ENCODE data around the gene NOSIP.

Gene NOSIP

DNA sequence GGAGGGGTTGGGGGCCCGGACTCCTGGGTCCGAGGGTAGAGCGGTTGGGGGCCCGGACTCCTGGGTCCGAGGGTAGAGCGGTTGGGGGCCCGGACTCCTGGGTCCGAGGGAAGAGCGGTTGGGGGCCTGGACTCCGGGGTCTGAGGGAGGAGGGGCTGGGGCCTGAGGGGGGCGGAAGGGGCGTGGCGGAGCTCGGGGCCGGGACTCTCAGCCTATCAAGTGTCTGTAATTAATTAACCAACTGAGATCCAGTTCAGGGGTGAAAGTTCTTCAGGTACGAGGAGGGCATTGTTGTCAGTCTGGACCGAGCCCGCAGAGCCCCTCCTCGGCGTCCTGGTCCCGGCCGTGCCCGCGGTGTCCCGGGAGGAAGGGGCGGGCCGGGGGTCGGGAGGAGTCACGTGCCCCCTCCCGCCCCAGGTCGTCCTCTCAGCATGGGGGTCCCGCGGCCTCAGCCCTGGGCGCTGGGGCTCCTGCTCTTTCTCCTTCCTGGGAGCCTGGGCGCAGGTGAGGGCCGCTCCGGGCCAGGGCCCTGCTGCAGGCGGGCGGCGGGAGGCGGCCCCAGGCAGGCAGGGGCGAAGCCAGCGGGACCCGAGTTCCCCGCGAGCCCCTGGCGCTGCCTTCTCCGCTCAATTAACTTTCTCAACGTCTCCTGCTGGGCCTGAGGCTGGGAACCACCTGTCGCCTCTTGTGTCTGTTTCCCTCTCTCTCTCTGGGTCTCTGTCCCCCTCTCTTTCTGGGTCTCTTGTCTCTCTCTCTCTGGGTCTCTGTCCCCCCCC is 67.2 kb downstream of the NOSIP start:
- H3K4me1 ChIP-seq (ENCODE audit: control insufficient read depth in 1 of 2, insufficient read depth in 1 of 2, low read depth in 1 of 2, low read length in 1 of 2): peaks cover 57 to 59% of the 10 kb centered on the region in 2 experiments
- H3K36me3 ChIP-seq: peaks cover 39% of the 10 kb centered on the region
- H3K27ac ChIP-seq: peak overlapping the region; percentile 98
- H3K27me3 ChIP-seq: no peaks in the 10 kb centered on the region
- peak overlapping the region; percentile 92 to 93 for H3K4me3 ChIP-seq (ENCODE audit: low read depth in 1 of 2, low read length in 1 of 2)
- TF ChIP-seq, protein P1, sequence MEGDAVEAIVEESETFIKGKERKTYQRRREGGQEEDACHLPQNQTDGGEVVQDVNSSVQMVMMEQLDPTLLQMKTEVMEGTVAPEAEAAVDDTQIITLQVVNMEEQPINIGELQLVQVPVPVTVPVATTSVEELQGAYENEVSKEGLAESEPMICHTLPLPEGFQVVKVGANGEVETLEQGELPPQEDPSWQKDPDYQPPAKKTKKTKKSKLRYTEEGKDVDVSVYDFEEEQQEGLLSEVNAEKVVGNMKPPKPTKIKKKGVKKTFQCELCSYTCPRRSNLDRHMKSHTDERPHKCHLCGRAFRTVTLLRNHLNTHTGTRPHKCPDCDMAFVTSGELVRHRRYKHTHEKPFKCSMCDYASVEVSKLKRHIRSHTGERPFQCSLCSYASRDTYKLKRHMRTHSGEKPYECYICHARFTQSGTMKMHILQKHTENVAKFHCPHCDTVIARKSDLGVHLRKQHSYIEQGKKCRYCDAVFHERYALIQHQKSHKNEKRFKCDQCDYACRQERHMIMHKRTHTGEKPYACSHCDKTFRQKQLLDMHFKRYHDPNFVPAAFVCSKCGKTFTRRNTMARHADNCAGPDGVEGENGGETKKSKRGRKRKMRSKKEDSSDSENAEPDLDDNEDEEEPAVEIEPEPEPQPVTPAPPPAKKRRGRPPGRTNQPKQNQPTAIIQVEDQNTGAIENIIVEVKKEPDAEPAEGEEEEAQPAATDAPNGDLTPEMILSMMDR (IDR thresholded peaks at IDR 0.05): no peak
- no peaks in the 10 kb centered on the region for H3K9me3 ChIP-seq

DNA sequence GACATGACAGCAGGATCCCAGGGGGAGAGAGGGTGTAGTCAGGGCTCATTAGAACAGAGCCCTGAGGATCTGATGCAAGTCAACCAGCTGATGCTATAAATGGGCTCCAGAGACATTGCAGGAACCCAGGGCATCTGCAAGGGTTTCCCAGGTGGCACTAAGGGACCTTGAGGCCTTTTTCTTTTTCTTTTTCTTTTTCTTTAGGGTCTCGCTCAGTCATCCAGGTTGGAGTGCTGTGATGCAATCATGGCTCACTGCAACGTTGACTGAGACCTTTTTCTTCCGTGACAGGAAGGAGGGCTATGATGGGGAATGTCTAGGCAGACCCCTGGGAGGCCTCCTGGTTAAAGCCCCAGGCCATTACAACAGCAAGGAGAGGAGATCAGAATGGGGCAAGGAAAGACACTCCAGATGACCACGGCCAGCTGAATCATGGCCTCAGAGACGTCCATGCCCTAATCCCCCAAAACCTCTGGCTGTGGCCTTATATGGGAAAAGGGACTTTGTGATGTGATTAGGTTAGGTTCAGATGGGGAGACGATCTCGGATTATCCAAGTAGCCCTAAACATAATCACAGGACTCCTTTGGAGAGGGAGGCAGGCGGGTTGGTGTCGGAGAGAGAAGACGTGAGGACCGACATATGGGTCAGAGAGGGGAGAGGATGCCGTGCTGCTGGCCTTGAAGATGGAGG is 72.4 kb downstream of the NOSIP start:
- Histone ChIP-seq H3K4me1 (ENCODE audit: control insufficient read depth in 1 of 2, insufficient read depth in 1 of 2, low read depth in 1 of 2, low read length in 1 of 2) (peaks cover 20 to 23% of the 10 kb centered on the region in 2 experiments), H3K9me3 (no peaks in the 10 kb centered on the region), H3K27me3 (no peaks in the 10 kb centered on the region), H3K4me3 (ENCODE audit: low read depth in 1 of 2, low read length in 1 of 2) (no peak overlapping the region), H3K36me3 (no peaks in the 10 kb centered on the region), H3K27ac (no peak overlapping the region)
- TF ChIP-seq, protein P1 (IDR thresholded peaks at IDR 0.05): no peak

DNA sequence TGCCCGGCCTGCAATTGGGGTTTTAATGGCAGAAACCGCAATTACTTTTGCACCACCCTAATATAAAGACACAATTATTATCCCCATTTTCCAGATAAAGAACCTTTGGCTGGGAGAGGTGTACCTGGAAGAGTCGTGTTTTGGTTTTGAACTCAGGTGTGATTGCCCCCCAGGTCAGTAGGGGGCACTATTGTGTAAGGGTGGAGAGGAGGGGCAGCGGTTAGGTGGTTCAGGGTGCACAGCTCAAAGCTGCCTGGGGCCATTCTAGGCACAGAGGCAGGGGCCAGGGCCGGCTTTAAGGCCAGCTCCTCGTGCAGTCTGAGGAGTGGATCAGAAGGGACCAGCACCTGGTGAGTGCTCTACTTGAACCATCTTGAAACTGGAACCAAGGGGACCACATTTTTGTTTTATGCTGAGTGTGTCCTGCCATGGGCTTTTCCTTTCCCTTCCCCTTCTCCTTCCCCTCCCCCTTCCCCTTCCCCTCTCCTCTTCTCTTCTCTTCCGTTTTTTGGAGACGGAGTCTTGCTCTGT is 73.7 kb downstream of the NOSIP start:
- peaks cover 11 to 17% of the 10 kb centered on the region in 2 experiments for H3K4me1 ChIP-seq (ENCODE audit: control insufficient read depth in 1 of 2, insufficient read depth in 1 of 2, low read depth in 1 of 2, low read length in 1 of 2)
- TF ChIP-seq, protein P1 (IDR thresholded peaks at IDR 0.05): peak; percentile 84

More for the DNA sequence above, 73.7 kb downstream of the NOSIP start:
- H3K4me3 ChIP-seq (ENCODE audit: low read depth in 1 of 2, low read length in 1 of 2): peak overlapping the region in 1 of 2 experiments; percentile 12
- H3K27me3 ChIP-seq: no peaks in the 10 kb centered on the region
- H3K27ac ChIP-seq: peak overlapping the region; percentile 50
- no peaks in the 10 kb centered on the region for H3K36me3 ChIP-seq
- H3K9me3 ChIP-seq: no peaks in the 10 kb centered on the region
